HEK293 (cell line): ENCODE data around the gene NTN3.
A peak's percentile ranks its signal among the peaks of the same experiment; 100 is the strongest.

Experiments
- BCL11B ChIP-seq: fragments of 450-650 bp; formaldehyde crosslinking; IDR thresholded peaks from 2 replicates; pipeline ENCODE4 v1.5.1; 2016; ENCODE audit warnings: low read depth, missing biosample characterization, missing genetic modification characterization
- GFI1B ChIP-seq: fragments of 450-650 bp; formaldehyde crosslinking; IDR thresholded peaks from 2 replicates; pipeline ENCODE4 v1.5.1; 2016; ENCODE audit warnings: missing biosample characterization, missing genetic modification characterization
- GLIS2 ChIP-seq: fragments of 450-650 bp; formaldehyde crosslinking; IDR thresholded peaks from 2 replicates; pipeline ENCODE4 v1.5.1; 2016; ENCODE audit warnings: missing biosample characterization, missing genetic modification characterization
- HOXD13 ChIP-seq: sonication (generic); formaldehyde crosslinking; IDR thresholded peaks from 2 replicates; pipeline ENCODE4 v1.8.0; 2022; ENCODE audit warnings: missing genetic modification reagents, borderline replicate concordance
- KLF9 ChIP-seq: fragments of 450-650 bp; formaldehyde crosslinking; IDR thresholded peaks from 2 replicates; pipeline ENCODE4 v1.5.1; 2016; ENCODE audit warnings: missing biosample characterization, missing genetic modification characterization, low read depth
- OVOL3 ChIP-seq: fragments of 450-650 bp; formaldehyde crosslinking; IDR thresholded peaks from 2 replicates; pipeline ENCODE4 v1.5.1; 2016; ENCODE audit warnings: missing biosample characterization, missing genetic modification characterization
- PRDM1 ChIP-seq: fragments of 450-650 bp; formaldehyde crosslinking; IDR thresholded peaks from 2 replicates; pipeline ENCODE4; 2016; ENCODE audit warnings: missing biosample characterization, missing genetic modification characterization
- TCF7L2 ChIP-seq: IDR thresholded peaks from 2 replicates; pipeline ENCODE4 v1.6.1; 2011; ENCODE audit warnings: low read depth, mild to moderate bottlenecking, inconsistent platforms, low read length, moderate library complexity, borderline replicate concordance
- YY1 ChIP-seq: fragments of 450-650 bp; formaldehyde crosslinking; IDR thresholded peaks from 2 replicates; pipeline ENCODE4 v1.5.1; 2018; ENCODE audit warnings: missing biosample characterization, missing genetic modification characterization
- ZBTB49 ChIP-seq: fragments of 450-650 bp; formaldehyde crosslinking; IDR thresholded peaks from 2 replicates; pipeline ENCODE4 v1.5.1; 2016; ENCODE audit warnings: missing biosample characterization, missing genetic modification characterization, low read depth
- ZBTB7A ChIP-seq: fragments of 450-650 bp; formaldehyde crosslinking; IDR thresholded peaks from 2 replicates; pipeline ENCODE4 v1.5.1; 2016; ENCODE audit warnings: low read depth, missing biosample characterization, missing genetic modification characterization
- ZEB2 ChIP-seq: fragments of 450-650 bp; formaldehyde crosslinking; IDR thresholded peaks from 2 replicates; pipeline ENCODE4 v1.5.1; 2016; ENCODE audit warnings: missing biosample characterization, missing genetic modification characterization
- ZFHX2 ChIP-seq: fragments of 450-650 bp; formaldehyde crosslinking; conservative IDR thresholded peaks from 2 replicates; pipeline ENCODE4 v1.5.1; 2016; ENCODE audit warnings: missing biosample characterization, missing genetic modification characterization
- ZNF132 ChIP-seq: fragments of 450-650 bp; formaldehyde crosslinking; IDR thresholded peaks from 2 replicates; pipeline ENCODE4 v1.5.1; 2017; ENCODE audit warnings: missing biosample characterization, missing genetic modification characterization, borderline replicate concordance
- ZNF2 ChIP-seq: fragments of 450-650 bp; formaldehyde crosslinking; IDR thresholded peaks from 2 replicates; pipeline ENCODE4 v1.5.1; 2016; ENCODE audit warnings: missing biosample characterization, missing genetic modification characterization
- ZNF23 ChIP-seq: fragments of 450-650 bp; formaldehyde crosslinking; IDR thresholded peaks from 2 replicates; pipeline ENCODE4 v1.5.1; 2016; ENCODE audit warnings: missing biosample characterization, missing genetic modification characterization, borderline replicate concordance
- ZNF239 ChIP-seq: fragments of 450-650 bp; formaldehyde crosslinking; IDR thresholded peaks from 2 replicates; pipeline ENCODE4 v1.5.1; 2016; ENCODE audit warnings: missing biosample characterization, missing genetic modification characterization
- ZNF324 ChIP-seq: fragments of 450-650 bp; formaldehyde crosslinking; IDR thresholded peaks from 2 replicates; pipeline ENCODE4 v1.5.1; 2016; ENCODE audit warnings: missing biosample characterization, missing genetic modification characterization
- ZNF354C ChIP-seq: fragments of 450-650 bp; formaldehyde crosslinking; IDR thresholded peaks from 2 replicates; pipeline ENCODE4 v1.5.1; 2016; ENCODE audit warnings: missing biosample characterization, missing genetic modification characterization, low read depth, borderline replicate concordance
- ZNF48 ChIP-seq: fragments of 450-650 bp; formaldehyde crosslinking; IDR thresholded peaks from 2 replicates; pipeline ENCODE4 v1.5.1; 2016; ENCODE audit warnings: missing biosample characterization, missing genetic modification characterization
- ZNF501 ChIP-seq: fragments of 450-650 bp; formaldehyde crosslinking; IDR thresholded peaks from 2 replicates; pipeline ENCODE4 v1.5.1; 2016; ENCODE audit warnings: missing biosample characterization, missing genetic modification characterization
- ZNF514 ChIP-seq: fragments of 450-650 bp; formaldehyde crosslinking; IDR thresholded peaks from 2 replicates; pipeline ENCODE4 v1.5.1; 2016; ENCODE audit warnings: missing biosample characterization, missing genetic modification characterization
- ZNF521 ChIP-seq: fragments of 450-650 bp; formaldehyde crosslinking; IDR thresholded peaks from 2 replicates; pipeline ENCODE4 v1.5.1; 2017; ENCODE audit warnings: missing biosample characterization, mild to moderate bottlenecking, missing genetic modification characterization
- ZNF529 ChIP-seq: fragments of 450-650 bp; formaldehyde crosslinking; IDR thresholded peaks from 2 replicates; pipeline ENCODE4 v1.5.1; 2017; ENCODE audit warnings: missing genetic modification characterization, missing biosample characterization; ENCODE audit not compliant: insufficient replicate concordance
- ZNF571 ChIP-seq: fragments of 450-650 bp; formaldehyde crosslinking; IDR thresholded peaks from 2 replicates; pipeline ENCODE4 v1.5.0; 2017; ENCODE audit warnings: missing biosample characterization, missing genetic modification characterization
- ZNF645 ChIP-seq: fragments of 450-650 bp; formaldehyde crosslinking; IDR thresholded peaks from 2 replicates; pipeline ENCODE4; 2016; ENCODE audit warnings: missing biosample characterization, missing genetic modification characterization
- ZNF692 ChIP-seq: fragments of 450-650 bp; formaldehyde crosslinking; IDR thresholded peaks from 2 replicates; pipeline ENCODE4 v1.5.1; 2016; ENCODE audit warnings: missing biosample characterization, missing genetic modification characterization
- ZNF830 ChIP-seq: fragments of 450-650 bp; IDR thresholded peaks from 2 replicates; pipeline ENCODE4 v1.5.0; 2018; ENCODE audit warnings: missing biosample characterization, missing genetic modification characterization, low read depth, mild to moderate bottlenecking, moderate library complexity
- ZXDB ChIP-seq: fragments of 450-650 bp; formaldehyde crosslinking; IDR thresholded peaks from 2 replicates; pipeline ENCODE4 v1.5.1; 2016; ENCODE audit warnings: missing biosample characterization, missing genetic modification characterization
- TF ChIP-seq, protein P1 (sequence below): fragments of 450-650 bp; IDR thresholded peaks from 2 replicates; pipeline ENCODE4 v1.5.1; 2018; ENCODE audit warnings: missing biosample characterization, missing genetic modification characterization
- TF ChIP-seq, protein P2 (sequence below): fragments of 450-650 bp; formaldehyde crosslinking; IDR thresholded peaks from 2 replicates; pipeline ENCODE4 v1.5.1; 2016; ENCODE audit warnings: missing biosample characterization, missing genetic modification characterization
- TF ChIP-seq, protein P3 (sequence below): fragments of 450-650 bp; formaldehyde crosslinking; IDR thresholded peaks from 2 replicates; pipeline ENCODE4 v1.5.1; 2017; ENCODE audit warnings: missing biosample characterization, missing genetic modification characterization

Gene NTN3

DNA sequence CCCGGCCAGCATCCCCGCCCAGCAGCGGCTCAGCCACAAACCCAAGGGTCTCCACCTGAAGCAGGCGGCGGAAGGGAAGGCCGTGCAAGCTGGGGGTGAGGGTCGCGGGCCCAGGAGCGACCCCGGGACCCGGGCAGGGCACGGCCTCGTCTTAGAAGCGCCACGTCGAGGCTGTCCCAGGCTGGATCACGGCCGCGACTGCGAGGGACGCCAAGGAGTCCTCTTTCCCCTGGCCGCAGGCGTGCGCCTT, 42.4 kb upstream of the NTN3 start (continued):
- TF ChIP-seq ZBTB7A (tag by site-specific recombination) = no peak
- TF ChIP-seq ZXDB = no peak
- no peak for TF ChIP-seq ZBTB49 (tag by site-specific recombination)
- no peak; the same call in 1 of the 2 replicates for TF ChIP-seq YY1 (tag by site-specific recombination)
- TF ChIP-seq ZNF514 = no peak
- TF ChIP-seq, protein P1, sequence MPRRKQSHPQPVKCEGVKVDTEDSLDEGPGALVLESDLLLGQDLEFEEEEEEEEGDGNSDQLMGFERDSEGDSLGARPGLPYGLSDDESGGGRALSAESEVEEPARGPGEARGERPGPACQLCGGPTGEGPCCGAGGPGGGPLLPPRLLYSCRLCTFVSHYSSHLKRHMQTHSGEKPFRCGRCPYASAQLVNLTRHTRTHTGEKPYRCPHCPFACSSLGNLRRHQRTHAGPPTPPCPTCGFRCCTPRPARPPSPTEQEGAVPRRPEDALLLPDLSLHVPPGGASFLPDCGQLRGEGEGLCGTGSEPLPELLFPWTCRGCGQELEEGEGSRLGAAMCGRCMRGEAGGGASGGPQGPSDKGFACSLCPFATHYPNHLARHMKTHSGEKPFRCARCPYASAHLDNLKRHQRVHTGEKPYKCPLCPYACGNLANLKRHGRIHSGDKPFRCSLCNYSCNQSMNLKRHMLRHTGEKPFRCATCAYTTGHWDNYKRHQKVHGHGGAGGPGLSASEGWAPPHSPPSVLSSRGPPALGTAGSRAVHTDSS (tag by site-specific recombination) = no peak
- TF ChIP-seq ZNF239 = no peak
- TF ChIP-seq ZNF354C (tag by site-specific recombination) = no peak
- no peak for TF ChIP-seq ZEB2
- no peak for TF ChIP-seq ZFHX2 (tag by site-specific recombination)
- TF ChIP-seq, protein P2, sequence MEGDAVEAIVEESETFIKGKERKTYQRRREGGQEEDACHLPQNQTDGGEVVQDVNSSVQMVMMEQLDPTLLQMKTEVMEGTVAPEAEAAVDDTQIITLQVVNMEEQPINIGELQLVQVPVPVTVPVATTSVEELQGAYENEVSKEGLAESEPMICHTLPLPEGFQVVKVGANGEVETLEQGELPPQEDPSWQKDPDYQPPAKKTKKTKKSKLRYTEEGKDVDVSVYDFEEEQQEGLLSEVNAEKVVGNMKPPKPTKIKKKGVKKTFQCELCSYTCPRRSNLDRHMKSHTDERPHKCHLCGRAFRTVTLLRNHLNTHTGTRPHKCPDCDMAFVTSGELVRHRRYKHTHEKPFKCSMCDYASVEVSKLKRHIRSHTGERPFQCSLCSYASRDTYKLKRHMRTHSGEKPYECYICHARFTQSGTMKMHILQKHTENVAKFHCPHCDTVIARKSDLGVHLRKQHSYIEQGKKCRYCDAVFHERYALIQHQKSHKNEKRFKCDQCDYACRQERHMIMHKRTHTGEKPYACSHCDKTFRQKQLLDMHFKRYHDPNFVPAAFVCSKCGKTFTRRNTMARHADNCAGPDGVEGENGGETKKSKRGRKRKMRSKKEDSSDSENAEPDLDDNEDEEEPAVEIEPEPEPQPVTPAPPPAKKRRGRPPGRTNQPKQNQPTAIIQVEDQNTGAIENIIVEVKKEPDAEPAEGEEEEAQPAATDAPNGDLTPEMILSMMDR = peak; percentile 56
- no peak for TF ChIP-seq ZNF830 (tag by site-specific recombination)
- TF ChIP-seq ZNF529 (tag by site-specific recombination) = no peak
- no peak for TF ChIP-seq TCF7L2
- TF ChIP-seq ZNF645 (tag by site-specific recombination) = no peak
- TF ChIP-seq GFI1B = no peak
- no peak for TF ChIP-seq HOXD13 (CRISPR knock-in tag)
- peak; percentile 73 for TF ChIP-seq ZNF501 (tag by site-specific recombination)
- no peak for TF ChIP-seq OVOL3 (tag by site-specific recombination)
- no peak for TF ChIP-seq ZNF23 (tag by site-specific recombination)
- no peak for TF ChIP-seq ZNF48 (tag by site-specific recombination)
- TF ChIP-seq ZNF571 (tag by site-specific recombination) = no peak
- TF ChIP-seq ZNF521 (tag by site-specific recombination) = no peak
- TF ChIP-seq BCL11B (tag by site-specific recombination) = no peak; the same call in 1 of the 2 replicates
- TF ChIP-seq ZNF132 (tag by site-specific recombination) = no peak
- TF ChIP-seq, protein P3, sequence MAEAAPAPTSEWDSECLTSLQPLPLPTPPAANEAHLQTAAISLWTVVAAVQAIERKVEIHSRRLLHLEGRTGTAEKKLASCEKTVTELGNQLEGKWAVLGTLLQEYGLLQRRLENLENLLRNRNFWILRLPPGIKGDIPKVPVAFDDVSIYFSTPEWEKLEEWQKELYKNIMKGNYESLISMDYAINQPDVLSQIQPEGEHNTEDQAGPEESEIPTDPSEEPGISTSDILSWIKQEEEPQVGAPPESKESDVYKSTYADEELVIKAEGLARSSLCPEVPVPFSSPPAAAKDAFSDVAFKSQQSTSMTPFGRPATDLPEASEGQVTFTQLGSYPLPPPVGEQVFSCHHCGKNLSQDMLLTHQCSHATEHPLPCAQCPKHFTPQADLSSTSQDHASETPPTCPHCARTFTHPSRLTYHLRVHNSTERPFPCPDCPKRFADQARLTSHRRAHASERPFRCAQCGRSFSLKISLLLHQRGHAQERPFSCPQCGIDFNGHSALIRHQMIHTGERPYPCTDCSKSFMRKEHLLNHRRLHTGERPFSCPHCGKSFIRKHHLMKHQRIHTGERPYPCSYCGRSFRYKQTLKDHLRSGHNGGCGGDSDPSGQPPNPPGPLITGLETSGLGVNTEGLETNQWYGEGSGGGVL = peak; percentile 47
- no peak for TF ChIP-seq KLF9 (tag by site-specific recombination)
- peak; percentile 78 for TF ChIP-seq ZNF2 (tag by site-specific recombination)
- no peak for TF ChIP-seq GLIS2 (tag by site-specific recombination)
- TF ChIP-seq ZNF324 = peak; percentile 74; the same call in 1 of the 2 replicates
- TF ChIP-seq ZNF692 (tag by site-specific recombination) = peak; percentile 35
- no peak for TF ChIP-seq PRDM1
